Mammary epithelial cell (primary cell): ENCODE data around the gene PCNX2.

ENCODE experiments used
- CTCF ChIP-seq, 2 donors: IDR thresholded peaks in 1 of 2; conservative IDR thresholded peaks in 1 of 2; 2 replicates each; pipeline ENCODE4 v1.5.1; 2011 to 2012; ENCODE audit warnings: inconsistent platforms in 2 of 2, low read length in 2 of 2, mild to moderate bottlenecking in 2 of 2, control low read depth in 1 of 2, low read depth in 1 of 2; ENCODE audit not compliant: insufficient read depth in 1 of 2; ENCODE audit errors: extremely low read depth in 1 of 2
- EZH2 ChIP-seq: IDR thresholded peaks from 2 replicates; pipeline ENCODE4 v1.6.1; 2012; ENCODE audit warnings: low read length, inconsistent platforms, borderline replicate concordance

GRCh38 chr1:233294913-233295236 is 650 bp downstream of the PCNX2 start:
- no peak for TF ChIP-seq CTCF (conservative IDR thresholded peaks at IDR 0.05 in 1 of 2, IDR thresholded peaks at IDR 0.05 in 1 of 2; ENCODE audit: extremely low read depth in 1 of 2, insufficient read depth in 1 of 2, low read depth in 1 of 2, low read length in 2 of 2)
- no peak for TF ChIP-seq EZH2
